Prostate gland (tissue), 2 donors: ENCODE results near the gene ZC3H14. TPM values are rescaled to one million over a fixed set of nuclear protein-coding genes. Genes with fewer than 3 reads are reported as not detected.

ENCODE experiments used
- DNase-seq: peaks from one replicate; pipeline ENCODE4 v3.0.0-alpha.2; 2019; ENCODE audit warnings: low spot score
- H3K27ac ChIP-seq, 2 donors: fragments of 200-600 bp; sonication (generic); 2 replicates each; pipeline ENCODE4 v1.5.1; 2017 to 2019
- H3K27me3 ChIP-seq: fragments of 200-600 bp; sonication (generic); replicated peaks from 2 replicates; pipeline ENCODE4 v1.5.1; 2019; ENCODE audit not compliant: insufficient read depth
- H3K36me3 ChIP-seq, 2 donors: fragments of 200-600 bp; sonication (generic); 1 replicate in 1 of 2; 2 replicates in 1 of 2; pipeline versions ENCODE4 v1.5.1 to v1.8.1; 2017 to 2019
- H3K4me1 ChIP-seq: fragments of 200-600 bp; sonication (generic); replicated peaks from 2 replicates; pipeline ENCODE4 v1.5.1; 2019
- H3K4me3 ChIP-seq, 2 donors: fragments of 200-600 bp; sonication (generic); 2 replicates each; pipeline ENCODE4 v1.5.1; 2017 to 2019
- H3K9me3 ChIP-seq: fragments of 200-600 bp; sonication (generic); 2 replicates; pipeline ENCODE4 v1.5.1; 2017
- CTCF ChIP-seq, 4 experiments: fragments of 200-600 bp in 2 of 4; fragments of 450-650 bp in 2 of 4; sonication (generic) in 2 of 4; IDR thresholded peaks; 1 replicate in 3 of 4; 2 replicates in 1 of 4; pipeline ENCODE4 v1.5.1; 2016 to 2019; ENCODE audit warnings: antibody characterized with exemption in 4 of 4, mild to moderate bottlenecking in 2 of 4, moderate library complexity in 2 of 4
- POLR2A ChIP-seq: fragments of 450-650 bp; IDR thresholded peaks from one replicate; pipeline ENCODE4 v1.6.1; 2016; ENCODE audit warnings: antibody characterized with exemption, mild to moderate bottlenecking
- POLR2AphosphoS5 ChIP-seq: sonication (generic); formaldehyde crosslinking; IDR thresholded peaks from one replicate; pipeline ENCODE4 v1.6.1; 2017; ENCODE audit warnings: antibody characterized with exemption
- WGBS: methylation state at CpG from one replicate; pipeline ENCODE4 v1.1.5; 2018; 5-methylcytosine and 5-hydroxymethylcytosine counted together
- intact Hi-C: fragments of 100-400 bp; cut with DNase I; formaldehyde crosslinking; loops from one replicate; pipeline ENCODE4 v1.14.2; 2022
- total RNA-seq, 2 donors: library from RNA; depleted of rRNA; stranded (reverse); fragments of >200 nt; gene quantifications; one replicate each; pipeline ENCODE4 v1.1.0, GENCODE V29; 2016

The ZC3H14 gene
- total RNA-seq, 2 donors from 2014 or later: 79.9 to 103 TPM

- DNase-seq: no peak
- no peak overlapping the region for H3K27ac ChIP-seq
Measured at GRCh38 chr14:88546621-88547385, 16.0 kb upstream of the ZC3H14 start.

GRCh38 chr14:88547386-88547780 is 15.5 kb upstream of the ZC3H14 start:
- no peak overlapping the region for H3K4me3 ChIP-seq
- TF ChIP-seq POLR2A (no peak), POLR2AphosphoS5 (no peak), CTCF (IDR thresholded peaks at IDR 0.05) (no peak)
- H3K9me3 ChIP-seq: no peaks in the 10 kb centered on the region
- H3K27me3 ChIP-seq: no peaks in the 10 kb centered on the region
- WGBS: 80% methylated on average over 3 of the region's 3 CpGs
- H3K27ac ChIP-seq: no peak overlapping the region
- intact Hi-C loops: no loop called here
- no peak for DNase-seq
- H3K4me1 ChIP-seq: peaks cover 4% of the 10 kb centered on the region
- H3K36me3 ChIP-seq: no peaks in the 10 kb centered on the region

More at GRCh38 chr14:88546621-88547385, 16.0 kb upstream of the ZC3H14 start:
- no peaks in the 10 kb centered on the region for H3K27me3 ChIP-seq
- peaks cover 4% of the 10 kb centered on the region for H3K4me1 ChIP-seq
- 62% methylated on average over 4 of the region's 4 CpGs for WGBS
- no peaks in the 10 kb centered on the region for H3K36me3 ChIP-seq
- no peaks in the 10 kb centered on the region for H3K9me3 ChIP-seq
- intact Hi-C loops: no loop called here
- H3K4me3 ChIP-seq: no peak overlapping the region
- no peak for TF ChIP-seq CTCF (IDR thresholded peaks at IDR 0.05)
- TF ChIP-seq POLR2A: no peak
- TF ChIP-seq POLR2AphosphoS5: no peak

GRCh38 chr14:88550078-88550477 is 12.8 kb upstream of the ZC3H14 start:
- no peak for DNase-seq
- no peak for TF ChIP-seq POLR2A
- no peak for TF ChIP-seq CTCF (IDR thresholded peaks at IDR 0.05)
- TF ChIP-seq POLR2AphosphoS5: no peak
- Histone ChIP-seq H3K9me3 (no peaks in the 10 kb centered on the region), H3K27ac (no peak overlapping the region), H3K4me3 (no peak overlapping the region), H3K4me1 (peaks cover 9% of the 10 kb centered on the region), H3K27me3 (no peaks in the 10 kb centered on the region), H3K36me3 (no peaks in the 10 kb centered on the region)
- 96% methylated on average over 15 of the region's 15 CpGs for WGBS
- intact Hi-C loops: loop anchor here (2.0 to 5.0 kb wide), 2 partner anchors 57 to 163 kb away; partner anchors contain the start of gene SPATA7

GRCh38 chr14:88551094-88551870 is 11.6 kb upstream of the ZC3H14 start:
- Histone ChIP-seq H3K4me3 (peak overlapping the region; percentile 51 to 57), H3K9me3 (no peaks in the 10 kb centered on the region), H3K36me3 (no peaks in the 10 kb centered on the region), H3K27me3 (no peaks in the 10 kb centered on the region), H3K27ac (peak overlapping the region; percentile 64 to 76), H3K4me1 (peaks cover 11% of the 10 kb centered on the region)
- WGBS: 4% methylated on average over 42 of the region's 50 CpGs
- peak; percentile 16 to 74 (median 63) for TF ChIP-seq CTCF (IDR thresholded peaks at IDR 0.05)
- peak; percentile 44 for TF ChIP-seq POLR2A
- peak; percentile 86 for TF ChIP-seq POLR2AphosphoS5
- peak; percentile 75 for DNase-seq
- intact Hi-C loops: loop anchor here (2.0 to 5.0 kb wide), 2 partner anchors 58 to 164 kb away; partner anchors contain the start of gene SPATA7
